ENCODE measurements around the gene POC5. TPM values are rescaled to one million over a fixed set of nuclear protein-coding genes. Genes with fewer than 3 reads are reported as not detected.

The POC5 gene
- total RNA-seq, 2 donors from 2014 or later, result 5.8 to 8.8 TPM

DNA sequence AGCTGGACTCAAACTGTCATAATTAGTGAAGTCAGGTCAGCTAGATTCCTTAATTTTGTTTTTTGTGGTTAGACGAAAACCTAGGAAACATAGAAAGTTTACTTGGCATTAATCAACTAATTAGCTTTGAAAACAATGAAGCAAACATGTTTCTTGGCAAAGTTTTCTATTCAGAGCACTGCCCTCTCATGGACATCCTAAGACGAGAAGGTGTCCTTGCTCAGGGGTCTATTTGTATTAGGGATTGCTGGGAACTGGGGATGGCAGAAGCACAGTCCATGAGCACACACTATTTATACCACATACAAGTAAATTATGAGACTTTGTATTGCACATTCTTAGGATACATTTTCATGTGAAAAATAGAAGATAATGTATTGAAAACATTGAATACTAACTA is 49.7 kb downstream of the POC5 start:
- TF ChIP-seq, protein P1, sequence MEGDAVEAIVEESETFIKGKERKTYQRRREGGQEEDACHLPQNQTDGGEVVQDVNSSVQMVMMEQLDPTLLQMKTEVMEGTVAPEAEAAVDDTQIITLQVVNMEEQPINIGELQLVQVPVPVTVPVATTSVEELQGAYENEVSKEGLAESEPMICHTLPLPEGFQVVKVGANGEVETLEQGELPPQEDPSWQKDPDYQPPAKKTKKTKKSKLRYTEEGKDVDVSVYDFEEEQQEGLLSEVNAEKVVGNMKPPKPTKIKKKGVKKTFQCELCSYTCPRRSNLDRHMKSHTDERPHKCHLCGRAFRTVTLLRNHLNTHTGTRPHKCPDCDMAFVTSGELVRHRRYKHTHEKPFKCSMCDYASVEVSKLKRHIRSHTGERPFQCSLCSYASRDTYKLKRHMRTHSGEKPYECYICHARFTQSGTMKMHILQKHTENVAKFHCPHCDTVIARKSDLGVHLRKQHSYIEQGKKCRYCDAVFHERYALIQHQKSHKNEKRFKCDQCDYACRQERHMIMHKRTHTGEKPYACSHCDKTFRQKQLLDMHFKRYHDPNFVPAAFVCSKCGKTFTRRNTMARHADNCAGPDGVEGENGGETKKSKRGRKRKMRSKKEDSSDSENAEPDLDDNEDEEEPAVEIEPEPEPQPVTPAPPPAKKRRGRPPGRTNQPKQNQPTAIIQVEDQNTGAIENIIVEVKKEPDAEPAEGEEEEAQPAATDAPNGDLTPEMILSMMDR (IDR thresholded peaks at IDR 0.05), result no peak
- no peak overlapping the region for H3K27ac ChIP-seq
- intact Hi-C loops (cut with DNase I), result no loop called here

DNA sequence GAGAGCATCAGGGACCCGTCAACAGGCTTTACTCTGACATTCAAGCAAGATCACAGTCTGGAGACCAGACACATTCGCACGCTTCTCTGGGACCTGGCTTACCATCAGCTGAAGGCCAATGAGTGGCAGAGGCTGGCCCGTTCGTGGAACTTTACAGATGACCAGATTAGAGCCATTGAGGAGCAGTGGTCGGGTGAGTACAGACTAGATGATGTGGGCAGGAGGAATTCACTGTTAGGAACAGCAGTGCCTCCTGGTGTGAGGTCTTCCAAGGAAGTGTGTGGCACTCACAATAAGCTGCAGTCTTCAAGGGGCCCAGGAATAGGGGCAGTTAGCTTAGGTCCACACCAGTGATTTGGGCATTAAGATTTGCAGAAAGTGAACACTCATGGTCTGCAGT is 50.4 kb downstream of the POC5 start:
- Histone ChIP-seq H3K27ac (no peak overlapping the region), H3K36me3 (no peaks in the 10 kb centered on the region), H3K27me3 (no peaks in the 10 kb centered on the region), H3K9ac (ENCODE audit: low read depth in 2 of 2, low read length in 2 of 2) (no peak overlapping the region), H3K4me3 (no peak overlapping the region), H3K4me1 (no peaks in the 10 kb centered on the region), H3K9me3 (no peaks in the 10 kb centered on the region)
- DNase-seq, result no peak
- TF ChIP-seq, protein P1 (IDR thresholded peaks at IDR 0.05), result no peak
- intact Hi-C loops (cut with DNase I), result no loop called here

More for the DNA sequence above, 49.7 kb downstream of the POC5 start:
- no peaks in the 10 kb centered on the region for H3K9me3 ChIP-seq
- no peaks in the 10 kb centered on the region for H3K4me1 ChIP-seq
- no peak for DNase-seq
- no peaks in the 10 kb centered on the region for H3K36me3 ChIP-seq
- no peak overlapping the region for H3K9ac ChIP-seq (ENCODE audit: low read depth in 2 of 2, low read length in 2 of 2)
- H3K27me3 ChIP-seq, result no peaks in the 10 kb centered on the region
- H3K4me3 ChIP-seq, result no peak overlapping the region

DNA sequence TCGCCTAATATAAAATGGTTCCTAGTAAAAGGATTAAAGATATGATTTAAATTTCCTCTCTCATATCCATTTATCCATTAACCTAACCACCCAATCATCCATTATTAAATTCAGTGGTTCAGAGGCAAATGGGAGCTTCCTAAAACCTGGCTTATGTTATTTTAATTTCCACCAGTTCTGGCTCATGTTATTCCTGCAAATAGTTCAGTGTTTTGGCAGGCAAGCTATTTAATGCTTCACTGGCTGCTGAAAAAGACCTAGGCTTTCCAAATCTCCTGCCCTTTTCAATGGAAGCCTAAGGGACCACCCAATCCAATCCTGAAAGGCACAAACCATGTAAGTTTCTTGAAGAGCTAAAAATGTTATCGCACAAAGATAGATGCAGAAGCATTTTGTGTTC is 52.3 kb downstream of the POC5 start:
- TF ChIP-seq, protein P1 (IDR thresholded peaks at IDR 0.05), result no peak
- no peak overlapping the region for H3K9ac ChIP-seq (ENCODE audit: low read depth in 2 of 2, low read length in 2 of 2)
- H3K4me1 ChIP-seq, result no peaks in the 10 kb centered on the region
- no peaks in the 10 kb centered on the region for H3K9me3 ChIP-seq
- intact Hi-C loops (cut with DNase I), result no loop called here
- no peaks in the 10 kb centered on the region for H3K27me3 ChIP-seq
- no peak overlapping the region for H3K4me3 ChIP-seq
- no peak overlapping the region for H3K27ac ChIP-seq
- no peaks in the 10 kb centered on the region for H3K36me3 ChIP-seq
- DNase-seq, result no peak

DNA sequence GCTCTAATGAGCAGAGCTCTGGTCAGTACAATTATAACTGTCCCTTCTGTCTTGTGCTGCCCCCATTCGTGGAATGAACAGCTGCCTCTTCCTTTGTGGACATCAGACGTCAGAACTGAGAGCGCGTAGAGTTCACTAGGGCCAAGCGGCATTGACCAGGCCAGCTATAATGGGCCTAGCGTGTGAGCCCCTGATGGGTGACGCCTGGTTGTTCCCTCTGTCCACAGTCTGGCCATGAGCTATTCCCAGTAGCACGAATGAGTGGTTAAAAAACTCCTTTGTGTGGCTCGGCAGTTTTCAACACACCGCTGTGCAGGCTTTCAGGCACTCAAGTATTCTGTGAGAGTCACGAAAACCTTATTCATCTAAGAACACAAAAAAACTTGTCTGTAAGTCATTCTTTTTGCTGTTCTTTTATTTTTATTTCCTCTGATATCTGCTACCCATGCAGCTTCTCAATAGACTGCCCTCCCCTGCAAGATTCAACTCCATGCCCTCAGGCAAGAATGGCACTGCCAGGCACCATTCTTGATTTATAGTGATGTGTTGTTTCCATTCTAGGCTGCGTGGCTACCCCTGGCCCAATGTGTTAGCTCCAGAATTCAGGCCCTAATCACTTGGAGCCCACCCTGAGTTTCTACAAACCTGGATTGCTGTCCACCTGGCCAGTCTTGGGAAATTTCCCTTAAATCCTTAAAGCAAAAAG is 53.5 kb downstream of the POC5 start:
- intact Hi-C loops (cut with DNase I), result no loop called here
- H3K27me3 ChIP-seq, result no peaks in the 10 kb centered on the region
- H3K9ac ChIP-seq (ENCODE audit: low read depth in 2 of 2, low read length in 2 of 2), result no peak overlapping the region
- no peak overlapping the region for H3K27ac ChIP-seq
- no peak for DNase-seq
- H3K9me3 ChIP-seq, result no peaks in the 10 kb centered on the region
- H3K4me3 ChIP-seq, result no peak overlapping the region
- H3K4me1 ChIP-seq, result no peaks in the 10 kb centered on the region
- TF ChIP-seq, protein P1 (IDR thresholded peaks at IDR 0.05), result no peak
- H3K36me3 ChIP-seq, result no peaks in the 10 kb centered on the region

DNA sequence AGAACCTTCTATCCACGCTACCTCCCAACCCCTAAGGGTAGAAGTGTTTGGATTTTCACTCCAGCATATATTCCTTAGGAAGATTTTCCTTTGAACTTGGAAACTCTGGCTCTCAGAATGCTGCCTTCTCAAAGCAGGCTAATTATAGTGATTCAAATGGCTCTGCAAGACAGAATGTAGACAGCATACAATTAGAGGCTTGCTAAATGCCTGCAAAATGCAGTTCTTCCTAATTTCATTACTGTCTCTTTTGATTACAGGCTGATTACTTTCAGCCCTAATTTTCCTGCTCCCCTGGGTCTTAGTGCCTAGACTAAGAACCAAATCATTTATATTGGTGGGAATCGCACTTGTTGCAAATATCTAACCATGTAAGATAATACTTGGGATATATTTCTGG is 55.2 kb downstream of the POC5 start:
- intact Hi-C loops (cut with DNase I), result no loop called here
- TF ChIP-seq, protein P1 (IDR thresholded peaks at IDR 0.05), result no peak

More for the DNA sequence above, 55.2 kb downstream of the POC5 start:
- H3K36me3 ChIP-seq, result no peaks in the 10 kb centered on the region
- H3K27me3 ChIP-seq, result no peaks in the 10 kb centered on the region
- no peaks in the 10 kb centered on the region for H3K4me1 ChIP-seq
- H3K4me3 ChIP-seq, result no peak overlapping the region
- H3K9me3 ChIP-seq, result no peaks in the 10 kb centered on the region
- no peak overlapping the region for H3K9ac ChIP-seq (ENCODE audit: low read depth in 2 of 2, low read length in 2 of 2)
- H3K27ac ChIP-seq, result no peak overlapping the region
- no peak for DNase-seq

Data from colonic mucosa (tissue), 4 donors.